GM23338 (cell line): ENCODE data around the gene CLSTN2. TPM values are rescaled to one million over a fixed set of nuclear protein-coding genes. Genes with fewer than 3 reads are reported as not detected.

Experiments
- ATAC-seq: fragments of 200-7000 bp; cut with Tn5 transposase; 3 replicates; pipeline ENCODE4 v1.9.1; 2020
- DNase-seq: peaks from one replicate; pipeline ENCODE4 v3.0.0-alpha.2; 2015; ENCODE audit warnings: low spot score
- H2AFZ ChIP-seq: fragments of 200-600 bp; sonication (generic); 2 replicates; pipeline ENCODE4 v1.8.0; 2016; ENCODE audit warnings: antibody characterized with exemption, mild to moderate bottlenecking, moderate library complexity
- H3F3A ChIP-seq: fragments of 200-600 bp; sonication (generic); replicated peaks from 2 replicates; pipeline ENCODE4 v1.8.0; 2017; ENCODE audit warnings: antibody characterized with exemption, mixed run types, low read depth
- H3K27ac ChIP-seq: fragments of 200-600 bp; sonication (generic); 2 replicates; pipeline ENCODE4 v1.6.1; 2016; ENCODE audit warnings: low read depth
- H3K27me3 ChIP-seq: fragments of 200-600 bp; sonication (generic); 2 replicates; pipeline ENCODE4 v1.8.0; 2016; ENCODE audit warnings: mild to moderate bottlenecking, mixed run types, moderate library complexity; ENCODE audit not compliant: insufficient read depth
- H3K36me3 ChIP-seq: fragments of 200-600 bp; sonication (generic); 2 replicates; pipeline ENCODE4 v1.8.0; 2016; ENCODE audit warnings: mild to moderate bottlenecking; ENCODE audit not compliant: insufficient read depth
- H3K4me1 ChIP-seq: fragments of 200-600 bp; sonication (generic); 2 replicates; pipeline ENCODE4 v1.8.0; 2016; ENCODE audit warnings: mild to moderate bottlenecking, moderate library complexity; ENCODE audit not compliant: insufficient read depth
- H3K4me2 ChIP-seq: fragments of 200-600 bp; sonication (generic); 2 replicates; pipeline ENCODE4 v1.7.1; 2017; ENCODE audit warnings: mixed run types
- H3K4me3 ChIP-seq: fragments of 200-600 bp; sonication (generic); 2 replicates; pipeline ENCODE4 v1.6.1; 2016; ENCODE audit warnings: mixed run types
- H3K79me2 ChIP-seq: fragments of 200-600 bp; sonication (generic); replicated peaks from 2 replicates; pipeline ENCODE4 v1.8.0; 2017; ENCODE audit warnings: mild to moderate bottlenecking; ENCODE audit not compliant: insufficient read depth
- H3K9me2 ChIP-seq: fragments of 200-600 bp; sonication (generic); 2 replicates; pipeline ENCODE4 v1.8.0; 2017; ENCODE audit not compliant: insufficient read depth
- H4K20me1 ChIP-seq: fragments of 200-600 bp; sonication (generic); replicated peaks from 2 replicates; pipeline ENCODE4 v1.8.0; 2017; ENCODE audit warnings: mild to moderate bottlenecking; ENCODE audit not compliant: insufficient read depth
- H3K27ac Mint-ChIP-seq: 2 replicates; pipeline ENCODE4 v1.8.0; 2020; ENCODE audit warnings: inconsistent platforms, mild to moderate bottlenecking, moderate library complexity, mixed read lengths
- H3K27me3 Mint-ChIP-seq: 3 replicates; pipeline ENCODE4 v1.8.0; 2022; ENCODE audit warnings: low read depth, mild to moderate bottlenecking, moderate library complexity, mixed read lengths, inconsistent platforms; ENCODE audit not compliant: insufficient read depth, poor library complexity
- H3K36me3 Mint-ChIP-seq: 3 replicates; pipeline ENCODE4 v1.8.0; 2021; ENCODE audit warnings: low read depth, mild to moderate bottlenecking, inconsistent platforms, moderate library complexity, mixed read lengths
- H3K4me1 Mint-ChIP-seq: 3 replicates; pipeline ENCODE4 v1.8.0; 2020; ENCODE audit warnings: mild to moderate bottlenecking, inconsistent platforms, mixed read lengths
- H3K4me3 Mint-ChIP-seq: 3 replicates; pipeline ENCODE4 v1.8.0; 2021; ENCODE audit warnings: moderate library complexity, mild to moderate bottlenecking, inconsistent platforms, mixed read lengths
- H3K9me3 Mint-ChIP-seq: 3 replicates; pipeline ENCODE4 v1.8.0; 2020; ENCODE audit warnings: moderate library complexity, mild to moderate bottlenecking, inconsistent platforms, mixed read lengths
- CREB1 ChIP-seq: fragments of 250-450 bp; sonication (Bioruptor Pico); IDR thresholded peaks from 2 replicates; pipeline ENCODE4 v1.5.0; 2020; ENCODE audit warnings: low read depth, mild to moderate bottlenecking, moderate library complexity
- CTCF ChIP-seq, 2 experiments: fragments of 200-600 bp in 1 of 2; sonication (generic) in 1 of 2; conservative IDR thresholded peaks; 2 replicates each; pipeline versions ENCODE4 v1.5.1 to v1.6.1; 2016 to 2017; ENCODE audit warnings: antibody characterized with exemption in 2 of 2, low read depth in 2 of 2, mild to moderate bottlenecking in 2 of 2, moderate library complexity in 1 of 2
- JUNB ChIP-seq: IDR thresholded peaks from one replicate; pipeline ENCODE4 v1.6.1; 2016; ENCODE audit warnings: antibody characterized with exemption; ENCODE audit not compliant: unreplicated experiment
- NANOG ChIP-seq: IDR thresholded peaks from 2 replicates; pipeline ENCODE4 v1.6.1; 2016; ENCODE audit warnings: antibody characterized with exemption, borderline replicate concordance
- REST ChIP-seq: IDR thresholded peaks from one replicate; pipeline ENCODE4 v1.6.1; 2018; ENCODE audit warnings: antibody characterized with exemption; ENCODE audit not compliant: unreplicated experiment
- ZNF114 ChIP-seq: fragments of 250-450 bp; sonication (Bioruptor Pico); IDR thresholded peaks from 2 replicates; pipeline ENCODE4 v1.5.0; 2020; ENCODE audit warnings: mild to moderate bottlenecking, moderate library complexity
- polyA plus RNA-seq: library from polyadenylated mRNA; unstranded; fragments of >200 nt; fragmentation: Nextera tagmentation; extraction: Ambion mirVana; gene quantifications from 2 replicates; pipeline ENCODE4 v1.2.1, GENCODE V29; 2016
- total RNA-seq: library from RNA; depleted of rRNA; stranded (reverse); fragments of >200 nt; shearing (Covaris generic); gene quantifications from 2 replicates; pipeline ENCODE4 v1.2.3, GENCODE V29; 2014

Gene CLSTN2
- total and polyA plus RNA-seq, 2 experiments from 2014 or later = 0.11 to 0.83 TPM

GRCh38 chr3:140205598-140205997 lies 270.6 kb downstream of the CLSTN2 start:
- peaks cover 61% of the 10 kb centered on the region for H3K4me1 Mint-ChIP-seq
- Histone ChIP-seq H3K4me2 (peak overlapping the region; percentile 58; the same call in 1 of the 2 replicates), H3K4me1 (peaks cover 50% of the 10 kb centered on the region), H4K20me1 (no peaks in the 10 kb centered on the region), H3F3A (0 out of 2 replicates have a peak, but pooled peaks cover 9% of the 10 kb centered on the region), H3K79me2 (no peaks in the 10 kb centered on the region), H2AFZ (no peak overlapping the region), H3K27ac (no peak overlapping the region), H3K36me3 (no peaks in the 10 kb centered on the region), H3K9me2 (peaks cover 12% of the 10 kb centered on the region; the same call in 1 of the 2 replicates), H3K27me3 (no peaks in the 10 kb centered on the region), H3K4me3 (no peak overlapping the region)
- ATAC-seq (no peak), DNase-seq (no peak)
- no peak overlapping the region for H3K27ac Mint-ChIP-seq
- TF ChIP-seq ZNF114 (CRISPR knock-in tag) = no peak
- 0 out of 3 replicates have a peak, but pooled peaks cover 3% of the 10 kb centered on the region for H3K9me3 Mint-ChIP-seq
- H3K36me3 Mint-ChIP-seq = no peaks in the 10 kb centered on the region; the same call in 2 of the 3 replicates
- no peak overlapping the region for H3K4me3 Mint-ChIP-seq
- peaks cover 7% of the 10 kb centered on the region for H3K27me3 Mint-ChIP-seq

- peak; percentile 55 for ATAC-seq
- Mint-ChIP-seq H3K4me3 (no peak overlapping the region), H3K27me3 (peaks cover 3% of the 10 kb centered on the region), H3K27ac (no peak overlapping the region; the same call in 1 of the 2 replicates), H3K9me3 (0 out of 3 replicates have a peak, but pooled peaks cover 3% of the 10 kb centered on the region), H3K4me1 (peaks cover 56% of the 10 kb centered on the region), H3K36me3 (no peaks in the 10 kb centered on the region; the same call in 2 of the 3 replicates)
- peak; percentile 75 for DNase-seq
- Histone ChIP-seq H3K4me3 (no peak overlapping the region), H3K79me2 (no peaks in the 10 kb centered on the region), H3K27ac (no peak overlapping the region), H3K27me3 (no peaks in the 10 kb centered on the region), H3K4me2 (peak overlapping the region; percentile 58; the same call in 1 of the 2 replicates), H3F3A (0 out of 2 replicates have a peak, but pooled peaks cover 9% of the 10 kb centered on the region), H2AFZ (no peak overlapping the region; the same call in 1 of the 2 replicates), H3K36me3 (no peaks in the 10 kb centered on the region), H4K20me1 (no peaks in the 10 kb centered on the region), H3K9me2 (peaks cover 10% of the 10 kb centered on the region; the same call in 1 of the 2 replicates), H3K4me1 (peaks cover 45% of the 10 kb centered on the region)
- TF ChIP-seq REST (peak; percentile 80), JUNB (no peak), CTCF (conservative IDR thresholded peaks at IDR 0.05; ENCODE audit: low read depth in 2 of 2) (peak in 1 of 2 experiments; percentile 35; a peak in 1 of 4 replicates), NANOG (no peak), CREB1 (no peak)
Observed at GRCh38 chr3:140206196-140207040, 271.4 kb downstream of the CLSTN2 start.
